ENCODE data around the gene CLUH. TPM values are rescaled to one million over a fixed set of nuclear protein-coding genes. Genes with fewer than 3 reads are reported as not detected.

Gene CLUH
- total RNA-seq (ENCODE audit: unreplicated experiment): 39.1 TPM
- long read RNA-seq, partial matches to known transcripts: 1 of 1 reads
- long read RNA-seq, other reads (novel, unspliced or antisense): 0 of 1 reads

GRCh38 chr17:2711608-2712299, at the start of gene CLUH:
CLUH (minus strand) TSS chr17:2711764; CDS start chr17:2711661, 103 bp downstream.
- peak; percentile 93 for DNase-seq
- Mint-ChIP-seq H3K4me3 (ENCODE audit: unreplicated experiment) (peak within 1 kb of the TSS; percentile 88), H3K9me3 (ENCODE audit: unreplicated experiment) (peaks cover 9% of the 10 kb centered on the region), H3K27ac (ENCODE audit: unreplicated experiment) (peak within 1 kb of the TSS; percentile 53), H3K4me1 (ENCODE audit: low read depth, unreplicated experiment) (peaks cover 10% of the 10 kb centered on the region), H3K36me3 (ENCODE audit: unreplicated experiment) (no peaks in the 10 kb centered on the region), H3K27me3 (ENCODE audit: unreplicated experiment) (peaks cover 6% of the 10 kb centered on the region)
- TF ChIP-seq CTCF (IDR thresholded peaks at IDR 0.05; ENCODE audit: partially characterized antibody, unreplicated experiment): no peak

- Mint-ChIP-seq H3K4me3 (ENCODE audit: unreplicated experiment) (no peak overlapping the region), H3K27ac (ENCODE audit: unreplicated experiment) (no peak overlapping the region), H3K4me1 (ENCODE audit: low read depth, unreplicated experiment) (no peaks in the 10 kb centered on the region), H3K9me3 (ENCODE audit: unreplicated experiment) (peaks cover 2% of the 10 kb centered on the region), H3K36me3 (ENCODE audit: unreplicated experiment) (no peaks in the 10 kb centered on the region), H3K27me3 (ENCODE audit: unreplicated experiment) (peaks cover 5% of the 10 kb centered on the region)
- DNase-seq: no peak
- no peak for TF ChIP-seq CTCF (IDR thresholded peaks at IDR 0.05; ENCODE audit: partially characterized antibody, unreplicated experiment)
Observed at GRCh38 chr17:2758870-2759269, 47.3 kb upstream of the CLUH start.

GRCh38 chr17:2755891-2756724, 44.5 kb upstream of the CLUH start:
- TF ChIP-seq CTCF (IDR thresholded peaks at IDR 0.05; ENCODE audit: partially characterized antibody, unreplicated experiment): no peak
- Mint-ChIP-seq H3K27me3 (ENCODE audit: unreplicated experiment) (peaks cover 5% of the 10 kb centered on the region), H3K9me3 (ENCODE audit: unreplicated experiment) (peaks cover 2% of the 10 kb centered on the region), H3K36me3 (ENCODE audit: unreplicated experiment) (no peaks in the 10 kb centered on the region), H3K4me3 (ENCODE audit: unreplicated experiment) (peak overlapping the region; percentile 76), H3K27ac (ENCODE audit: unreplicated experiment) (no peak overlapping the region), H3K4me1 (ENCODE audit: low read depth, unreplicated experiment) (no peaks in the 10 kb centered on the region)
- peak; percentile 53 for DNase-seq

- Mint-ChIP-seq H3K4me3 (ENCODE audit: unreplicated experiment) (peak overlapping the region; percentile 23), H3K27me3 (ENCODE audit: unreplicated experiment) (peaks cover 7% of the 10 kb centered on the region), H3K9me3 (ENCODE audit: unreplicated experiment) (peaks cover under 1% of the 10 kb centered on the region), H3K4me1 (ENCODE audit: low read depth, unreplicated experiment) (peaks cover 8% of the 10 kb centered on the region), H3K36me3 (ENCODE audit: unreplicated experiment) (no peaks in the 10 kb centered on the region), H3K27ac (ENCODE audit: unreplicated experiment) (no peak overlapping the region)
- TF ChIP-seq CTCF (IDR thresholded peaks at IDR 0.05; ENCODE audit: partially characterized antibody, unreplicated experiment): no peak
- no peak for DNase-seq
Observed at GRCh38 chr17:2751491-2751890, 39.9 kb upstream of the CLUH start.
